ENCODE results near the gene AK3.

The AK3 gene

DNA sequence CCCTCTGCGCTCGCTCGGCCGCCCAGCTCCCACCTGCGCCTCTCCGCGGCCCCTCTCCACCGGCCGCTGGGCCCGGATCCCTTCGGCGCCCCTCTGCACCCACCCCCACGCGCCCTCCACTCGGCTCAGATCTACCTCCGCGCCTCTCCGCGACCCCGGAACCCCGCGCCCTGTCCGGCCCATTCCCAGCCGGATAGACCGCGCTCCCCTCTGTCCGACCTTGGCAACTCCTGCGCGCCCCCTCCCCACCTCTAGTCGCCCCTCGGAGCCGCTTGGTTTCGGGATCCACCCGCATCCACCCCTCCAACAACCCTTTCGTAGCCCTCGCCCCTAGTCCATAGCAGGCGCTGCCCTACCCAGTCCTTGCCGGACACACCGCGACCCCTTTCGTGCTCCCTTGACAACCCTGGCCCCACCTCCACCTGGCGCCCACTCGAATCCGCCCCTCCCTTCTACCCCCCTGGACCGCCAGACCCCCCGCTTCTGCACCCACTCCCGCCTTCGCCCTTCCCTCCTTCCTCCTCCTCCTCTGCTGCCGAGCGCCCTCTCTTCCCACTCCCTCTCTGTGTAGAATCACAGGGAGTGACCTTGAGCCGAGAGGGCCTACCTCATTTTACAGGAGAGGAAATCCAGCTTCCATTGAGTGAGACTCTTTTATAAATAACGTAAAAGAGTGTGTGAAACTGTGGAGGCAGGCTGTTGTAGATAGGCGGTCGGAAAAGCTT lies 525 bp upstream of the AK3 start:
- POLR2A ChIA-PET (ENCODE audit: low non-redundant PET) = interaction anchor here (0.6 kb wide), 1 partner anchor 469 kb away, joined by 3 read pairs; no protein-coding TSS in a partner anchor
- H3K27ac ChIP-seq = peak overlapping the region; percentile 93
- TF ChIP-seq, protein P1, sequence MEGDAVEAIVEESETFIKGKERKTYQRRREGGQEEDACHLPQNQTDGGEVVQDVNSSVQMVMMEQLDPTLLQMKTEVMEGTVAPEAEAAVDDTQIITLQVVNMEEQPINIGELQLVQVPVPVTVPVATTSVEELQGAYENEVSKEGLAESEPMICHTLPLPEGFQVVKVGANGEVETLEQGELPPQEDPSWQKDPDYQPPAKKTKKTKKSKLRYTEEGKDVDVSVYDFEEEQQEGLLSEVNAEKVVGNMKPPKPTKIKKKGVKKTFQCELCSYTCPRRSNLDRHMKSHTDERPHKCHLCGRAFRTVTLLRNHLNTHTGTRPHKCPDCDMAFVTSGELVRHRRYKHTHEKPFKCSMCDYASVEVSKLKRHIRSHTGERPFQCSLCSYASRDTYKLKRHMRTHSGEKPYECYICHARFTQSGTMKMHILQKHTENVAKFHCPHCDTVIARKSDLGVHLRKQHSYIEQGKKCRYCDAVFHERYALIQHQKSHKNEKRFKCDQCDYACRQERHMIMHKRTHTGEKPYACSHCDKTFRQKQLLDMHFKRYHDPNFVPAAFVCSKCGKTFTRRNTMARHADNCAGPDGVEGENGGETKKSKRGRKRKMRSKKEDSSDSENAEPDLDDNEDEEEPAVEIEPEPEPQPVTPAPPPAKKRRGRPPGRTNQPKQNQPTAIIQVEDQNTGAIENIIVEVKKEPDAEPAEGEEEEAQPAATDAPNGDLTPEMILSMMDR (conservative IDR thresholded peaks at IDR 0.05; ENCODE audit: low read depth) = no peak
- DNase-seq (ENCODE audit: low spot score) = no peak
- CTCF ChIA-PET = interaction anchor here (0.5 to 0.7 kb wide), 3 partner anchors 8 to 66 kb away, joined by 3 to 5 read pairs (median 4); no protein-coding TSS in a partner anchor

DNA sequence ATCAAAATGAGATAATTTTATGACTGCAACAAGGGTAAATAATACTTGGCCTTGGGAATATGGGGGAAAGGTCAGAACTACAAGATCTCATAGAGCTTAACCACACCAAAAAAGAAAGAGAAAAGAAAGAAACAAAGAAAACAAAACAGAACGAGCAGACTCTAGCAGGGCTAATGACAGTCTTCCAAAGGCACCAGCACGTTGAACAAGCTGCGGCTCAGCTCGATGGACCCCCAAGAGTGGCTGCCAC lies 689 bp downstream of the AK3 start:
- DNase-seq (ENCODE audit: low spot score) = no peak
- CTCF ChIA-PET = interaction anchor here (0.7 to 0.9 kb wide), 2 partner anchors 36 to 52 kb away, joined by 4 read pairs; no protein-coding TSS in a partner anchor
- peak overlapping the region; percentile 93 for H3K27ac ChIP-seq
- POLR2A ChIA-PET (ENCODE audit: low non-redundant PET) = interaction anchor here (0.5 to 0.6 kb wide), 2 partner anchors 104 to 1214 kb away, joined by 3 read pairs; no protein-coding TSS in a partner anchor
- TF ChIP-seq, protein P1 (conservative IDR thresholded peaks at IDR 0.05; ENCODE audit: low read depth) = no peak

DNA sequence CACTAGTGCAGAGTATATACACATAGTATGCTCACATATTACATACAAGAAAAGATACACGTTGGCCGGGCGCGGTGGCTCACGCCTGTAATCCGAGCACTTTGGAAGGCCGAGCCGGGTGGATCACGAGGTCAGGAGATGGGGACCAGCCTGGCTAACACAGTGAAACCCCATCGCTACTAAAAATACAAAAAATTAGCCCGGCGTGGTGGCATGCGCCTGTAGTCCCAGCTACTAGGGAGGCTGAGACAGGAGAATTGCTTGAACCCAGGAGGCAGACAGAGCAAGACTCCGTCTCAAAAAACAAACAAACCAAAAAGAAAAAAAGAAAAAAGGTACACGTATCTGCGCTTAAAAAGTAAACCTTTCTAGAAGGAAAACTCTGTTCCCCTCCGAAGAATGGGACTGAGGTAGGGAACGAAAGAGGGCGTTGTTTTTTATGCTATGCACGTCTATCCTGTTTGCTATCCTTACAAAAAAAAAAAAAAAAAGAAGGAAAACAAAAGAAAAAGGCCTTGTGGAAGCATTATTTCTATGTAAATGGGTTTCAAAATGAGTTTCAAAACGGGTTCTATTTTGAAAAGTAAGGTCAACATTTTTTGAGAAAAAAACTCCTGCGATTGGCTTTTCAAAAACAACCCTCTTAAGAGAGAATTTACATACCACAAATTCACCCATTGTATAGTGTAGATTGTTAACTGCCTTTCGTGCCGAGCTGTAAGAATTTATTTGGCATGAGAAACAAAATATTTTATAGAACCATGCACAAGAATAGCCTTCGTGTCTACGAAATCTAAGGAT lies 1.2 kb downstream of the AK3 start:
- ChIA-PET CTCF (interaction anchor here (0.7 to 0.9 kb wide), 3 partner anchors 37 to 720 kb away, joined by 4 to 5 read pairs (median 4); no protein-coding TSS in a partner anchor), POLR2A (ENCODE audit: low non-redundant PET) (interaction anchor here (0.5 to 0.6 kb wide), 2 partner anchors 105 to 1213 kb away, joined by 3 read pairs; no protein-coding TSS in a partner anchor)
- H3K27ac ChIP-seq = peak overlapping the region; percentile 93
- DNase-seq (ENCODE audit: low spot score) = no peak
- TF ChIP-seq, protein P1 (conservative IDR thresholded peaks at IDR 0.05; ENCODE audit: low read depth) = no peak

DNA sequence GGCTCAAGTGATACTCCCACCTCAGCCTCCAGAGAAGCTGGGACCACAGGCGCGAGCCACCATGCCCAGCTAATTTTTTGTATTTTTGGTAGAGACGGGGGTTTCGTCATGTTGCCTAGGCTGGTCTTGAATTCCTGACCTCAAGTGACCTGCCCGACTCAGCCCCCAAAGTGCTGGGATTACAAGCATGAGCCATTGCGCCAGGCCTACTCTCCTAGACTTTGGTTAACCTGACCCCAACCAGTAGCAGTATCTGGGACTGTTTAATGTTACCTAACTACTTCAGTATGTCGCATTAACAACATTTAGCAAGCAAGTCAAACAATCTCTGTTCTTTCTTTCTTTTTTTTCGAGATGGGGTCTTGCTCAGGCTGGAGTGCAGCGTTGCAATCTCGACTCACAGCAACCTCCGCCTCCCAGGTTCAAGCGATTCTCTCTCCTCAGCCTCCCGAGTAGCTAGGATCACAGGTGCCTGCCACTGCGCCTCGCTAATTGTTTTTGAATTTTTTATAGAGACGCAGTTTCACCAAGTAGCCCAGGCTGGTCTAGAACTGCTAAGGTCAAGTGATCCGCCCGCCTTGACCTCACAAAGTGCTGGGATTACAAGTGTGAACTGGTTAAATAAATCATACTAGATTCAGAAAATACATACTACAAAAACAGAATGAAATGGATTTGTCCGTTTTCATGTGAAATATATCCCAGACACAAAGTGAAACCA lies 2.0 kb downstream of the AK3 start:
- CTCF ChIA-PET = interaction anchor here (0.7 kb wide), 1 partner anchor 720 kb away, joined by 5 read pairs; no protein-coding TSS in a partner anchor
- POLR2A ChIA-PET (ENCODE audit: low non-redundant PET) = interaction anchor here (0.6 kb wide), 1 partner anchor 177 kb away, joined by 15 read pairs; no protein-coding TSS in a partner anchor
- no peak for DNase-seq (ENCODE audit: low spot score)
- TF ChIP-seq, protein P1 (conservative IDR thresholded peaks at IDR 0.05; ENCODE audit: low read depth) = no peak
- H3K27ac ChIP-seq = peak overlapping the region; percentile 71

DNA sequence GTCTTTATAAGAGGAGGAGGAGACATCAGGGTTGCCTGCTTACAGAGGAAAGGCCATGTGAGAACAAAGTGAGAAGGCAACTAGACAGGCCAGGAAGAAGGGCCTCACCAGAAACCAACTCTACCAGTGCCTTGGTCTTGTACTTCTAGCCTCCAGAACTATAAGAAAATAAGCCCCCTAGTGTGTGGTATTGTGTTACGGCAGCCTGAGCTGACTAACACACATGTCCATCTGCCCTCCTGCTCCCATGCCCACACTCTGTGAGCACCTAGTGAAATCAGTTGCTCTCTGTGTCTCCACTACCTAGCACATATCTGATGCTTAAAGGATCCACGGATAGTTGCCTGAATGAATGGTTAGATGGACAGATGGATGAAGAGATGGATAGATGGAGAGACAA lies 6.9 kb downstream of the AK3 start:
- no peak for DNase-seq (ENCODE audit: low spot score)
- CTCF ChIA-PET = no interaction called here
- TF ChIP-seq, protein P1 (conservative IDR thresholded peaks at IDR 0.05; ENCODE audit: low read depth) = no peak
- no peak overlapping the region for H3K27ac ChIP-seq
- POLR2A ChIA-PET (ENCODE audit: low non-redundant PET) = no interaction called here

DNA sequence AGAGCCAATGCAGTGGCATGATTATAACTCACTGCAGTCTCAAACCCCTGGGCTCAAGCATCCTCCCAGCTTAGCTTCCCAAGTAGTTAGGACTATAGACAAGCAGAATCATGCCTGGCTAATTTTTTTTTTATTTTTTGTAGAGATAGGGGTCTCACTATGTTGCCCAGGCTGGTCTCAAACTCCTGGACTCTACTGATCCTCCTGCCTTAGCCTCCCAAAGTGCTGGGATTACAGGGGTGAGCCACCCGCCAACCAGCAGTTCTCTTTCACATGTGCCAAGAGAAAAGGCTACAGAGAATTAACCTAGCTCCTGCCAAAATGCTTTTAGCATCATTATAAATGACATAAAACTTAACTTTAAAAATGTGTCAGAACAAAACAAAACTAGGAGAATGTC lies 8.1 kb downstream of the AK3 start:
- no peak overlapping the region for H3K27ac ChIP-seq
- ChIA-PET POLR2A (ENCODE audit: low non-redundant PET) (no interaction called here), CTCF (no interaction called here)
- DNase-seq (ENCODE audit: low spot score) = no peak
- TF ChIP-seq, protein P1 (conservative IDR thresholded peaks at IDR 0.05; ENCODE audit: low read depth) = no peak

Measured in RWPE1 (cell line).